SK-N-SH (cell line): Measurements from ENCODE around the gene UBE2C.

Source experiments
- CHD2 ChIP-seq: fragments of 150-350 bp; IDR thresholded peaks from 2 replicates; pipeline ENCODE4 v1.6.1; 2018; ENCODE audit warnings: low read length; ENCODE audit not compliant: partially characterized antibody
- CTCF ChIP-seq: fragments of 200-600 bp; sonication (generic); IDR thresholded peaks from 2 replicates; pipeline ENCODE4 v1.6.1; 2017; ENCODE audit warnings: antibody characterized with exemption, mild to moderate bottlenecking, moderate library complexity
- GABPA ChIP-seq: IDR thresholded peaks from 2 replicates; pipeline ENCODE4 v1.4.0; 2012; ENCODE audit warnings: low read depth, mild to moderate bottlenecking
- MEF2A ChIP-seq: IDR thresholded peaks from 2 replicates; pipeline ENCODE4 v1.4.0; 2012; ENCODE audit warnings: low read depth, borderline replicate concordance
- MXI1 ChIP-seq: IDR thresholded peaks from 2 replicates; pipeline ENCODE4 v1.6.1; 2012; ENCODE audit warnings: mild to moderate bottlenecking, low read depth, low read length, improper control_type of control experiment
- POLR2AphosphoS5 ChIP-seq: IDR thresholded peaks from 2 replicates; pipeline ENCODE4 v1.6.1; 2012; ENCODE audit warnings: low read depth, low read length
- REST ChIP-seq: IDR thresholded peaks from 2 replicates; pipeline ENCODE4 v1.6.1; 2012; ENCODE audit warnings: mild to moderate bottlenecking, low read depth, low read length, moderate library complexity
- SIN3A ChIP-seq: IDR thresholded peaks from 2 replicates; pipeline ENCODE4 v1.6.1; 2012; ENCODE audit warnings: low read depth, mild to moderate bottlenecking, low read length, moderate library complexity, borderline replicate concordance
- USF1 ChIP-seq: IDR thresholded peaks from 2 replicates; pipeline ENCODE4 v1.4.0; 2012; ENCODE audit warnings: low read depth, borderline replicate concordance
- USF2 ChIP-seq: fragments of 150-350 bp; IDR thresholded peaks from 2 replicates; pipeline ENCODE4 v1.6.1; 2017; ENCODE audit warnings: antibody characterized with exemption, low read length, low read depth, borderline replicate concordance

GRCh38 chr20:45792317-45793118 lies 19.9 kb upstream of the UBE2C start:
- TF ChIP-seq CTCF (no peak), CHD2 (no peak), MEF2A (no peak), SIN3A (no peak), MXI1 (no peak), REST (no peak), USF1 (no peak), POLR2AphosphoS5 (no peak), GABPA (no peak), USF2 (no peak)
